NCI-H748 (cell line): ENCODE measurements around the gene MATN3.

Source experiments
- DNase-seq: peaks from one replicate; lab custom pipeline; 2025; ENCODE audit not compliant: unreplicated experiment; lab: John Stamatoyannopoulos, UW

Gene MATN3

DNA sequence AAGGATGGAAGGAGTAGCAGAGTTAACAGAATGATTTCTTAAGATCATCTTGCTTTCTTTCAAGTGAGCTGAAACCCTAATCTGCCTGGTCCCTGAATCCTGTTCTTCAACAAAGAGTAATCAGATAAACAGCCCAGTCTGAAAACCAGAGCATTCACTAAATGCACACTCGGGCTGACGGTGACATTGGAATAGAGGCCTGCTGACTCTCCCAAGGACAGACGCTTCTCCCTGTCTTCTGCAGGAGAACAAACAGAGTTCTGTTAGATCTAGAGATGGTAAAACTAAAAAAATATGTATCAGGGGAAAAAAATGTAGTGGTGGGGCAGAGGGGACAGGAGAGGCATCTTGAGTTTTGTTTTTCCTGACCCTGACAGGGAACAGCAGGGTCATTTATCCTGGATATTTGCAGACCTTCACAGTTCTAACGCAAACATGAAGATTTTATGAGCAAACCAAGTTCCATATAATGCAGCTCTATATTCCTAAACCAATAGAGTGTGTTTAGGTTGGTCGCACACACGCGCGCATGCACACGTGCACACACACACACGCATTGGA lies 7.3 kb downstream of the MATN3 start:
- no peak for DNase-seq

DNA sequence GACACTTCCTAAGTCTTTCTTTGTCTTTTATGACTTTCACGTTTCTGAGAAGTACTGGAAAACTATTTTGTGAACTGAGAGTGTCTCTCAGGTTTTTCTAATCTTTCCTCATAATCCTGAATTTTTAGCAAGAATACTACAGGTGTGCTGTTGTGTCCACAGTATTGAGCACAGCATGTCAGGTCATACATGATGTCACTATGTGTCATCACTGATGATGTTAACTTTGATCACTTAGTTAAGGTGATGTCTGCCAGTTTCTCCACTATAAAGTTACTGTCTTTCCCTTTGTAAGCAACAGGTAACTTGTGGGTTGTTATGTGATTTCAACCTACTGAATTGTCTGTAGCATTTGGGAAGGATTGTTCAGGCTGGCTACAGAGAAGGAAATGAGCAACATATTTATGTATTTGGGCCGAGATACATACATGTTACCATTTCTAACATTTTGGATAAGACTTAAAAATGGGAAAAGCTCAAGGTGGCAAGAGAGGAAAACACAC lies 11.1 kb downstream of the MATN3 start:
- DNase-seq, result no peak

DNA sequence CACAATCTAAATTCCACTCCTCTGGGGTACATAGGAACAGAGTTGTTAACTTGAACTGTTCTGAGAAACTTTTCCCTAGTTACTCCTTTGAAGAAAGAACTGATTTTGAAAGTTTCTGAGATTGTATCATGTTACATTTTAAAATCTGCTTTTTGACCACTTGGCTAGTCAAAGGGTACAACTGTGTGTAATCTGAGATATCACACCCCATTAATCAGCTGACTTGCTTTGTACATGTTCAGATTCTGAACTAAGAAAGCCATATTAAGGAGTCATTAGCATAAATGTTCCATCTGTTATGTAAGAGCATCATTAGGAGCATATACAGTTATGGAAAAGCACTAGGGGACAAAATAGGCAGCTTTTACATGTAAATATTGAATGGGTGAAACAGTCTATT lies 18.7 kb downstream of the MATN3 start:
- no peak for DNase-seq

DNA sequence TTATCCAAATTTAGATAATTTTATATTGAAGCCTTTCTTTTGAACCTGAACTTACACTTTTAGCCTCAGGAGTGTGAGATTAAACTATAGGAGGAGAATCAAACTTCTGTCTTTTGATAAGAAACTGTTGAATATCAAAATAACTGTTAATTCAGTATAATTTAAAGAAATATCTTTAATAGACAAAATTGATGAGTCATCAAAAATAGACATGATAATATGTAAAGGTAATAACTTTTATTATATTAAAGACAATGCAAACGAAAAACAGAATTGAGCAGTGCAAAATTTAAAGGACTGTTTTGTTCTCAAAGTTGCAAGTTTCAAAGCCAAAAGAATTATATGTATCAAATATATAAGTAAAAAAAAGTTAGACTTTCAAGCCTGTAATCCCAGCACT lies 20.6 kb downstream of the MATN3 start:
- no peak for DNase-seq

DNA sequence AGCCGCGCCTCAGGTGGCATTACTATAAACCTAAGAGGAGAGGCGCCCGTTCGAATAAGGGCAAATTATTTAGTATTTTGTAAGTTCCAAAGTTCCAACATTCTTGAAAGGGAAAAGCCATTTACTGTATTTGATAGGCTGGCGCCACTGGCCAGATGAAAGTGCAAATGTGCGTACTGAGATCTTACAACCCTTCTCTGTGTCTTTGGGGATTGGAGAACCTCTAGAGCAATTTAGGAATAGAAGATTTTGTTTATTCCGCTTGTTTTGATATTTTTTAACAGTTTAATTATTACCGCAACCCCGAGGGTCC lies 22.1 kb downstream of the MATN3 start:
- DNase-seq, result no peak

DNA sequence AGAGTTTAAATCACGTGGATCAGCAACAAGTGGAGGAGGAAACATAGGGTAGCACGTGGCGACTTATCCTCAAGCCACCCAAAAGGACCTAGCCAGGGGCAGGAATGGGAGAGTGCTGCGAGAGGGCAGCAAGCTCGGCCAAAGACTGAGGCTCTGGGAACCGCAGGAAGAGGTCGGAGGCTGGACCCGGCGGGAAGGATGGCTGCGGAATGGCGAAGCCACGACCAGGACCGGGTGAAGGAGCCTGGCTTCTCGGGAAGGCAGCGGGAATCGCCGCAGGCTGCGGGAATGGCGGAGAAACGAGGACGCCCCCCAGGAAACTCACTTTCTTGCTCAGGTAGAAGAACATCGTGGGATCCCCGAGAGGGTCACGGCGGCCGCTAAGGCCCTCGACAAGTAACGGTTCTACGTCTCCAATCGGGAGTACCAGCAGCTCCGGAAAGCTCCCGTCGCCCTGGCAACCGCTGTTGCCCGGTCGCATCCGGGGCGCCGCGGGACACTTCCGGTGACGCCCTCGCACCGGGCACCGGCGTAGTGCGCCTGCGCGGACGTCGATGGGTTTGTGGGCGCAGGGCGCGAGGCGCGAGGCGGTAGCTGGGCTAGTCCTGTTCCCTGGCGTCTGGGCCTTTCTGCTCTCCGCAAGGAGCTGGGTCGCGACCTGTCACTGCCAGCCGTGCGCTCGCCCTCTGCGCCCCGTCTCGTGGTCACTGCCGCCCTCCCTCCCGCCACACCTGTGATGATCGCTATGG lies 22.6 kb downstream of the MATN3 start, which contains the start of gene WDR35:
TSS of gene WDR35 (minus strand) at position 439 of the 749 bp plus-strand sequence. CDS start at position 349, 90 bp downstream.
- peak; percentile 94 for DNase-seq

DNA sequence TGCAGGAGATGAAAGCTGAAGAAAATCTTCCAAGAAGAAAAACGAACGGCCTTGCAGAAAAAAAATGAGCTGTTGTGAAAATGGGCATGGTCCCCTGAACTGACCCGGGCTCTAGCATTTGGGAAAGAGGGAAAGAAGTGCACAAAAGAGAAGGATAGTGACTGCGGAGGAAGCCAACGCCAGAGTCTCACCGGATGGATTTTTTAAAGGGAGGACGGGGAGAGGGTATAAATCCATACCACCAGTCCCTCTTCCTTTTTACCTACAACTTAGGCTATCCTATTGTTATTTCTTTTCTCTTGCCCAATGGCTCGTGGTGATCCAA lies 23.2 kb downstream of the MATN3 start:
- no peak for DNase-seq

DNA sequence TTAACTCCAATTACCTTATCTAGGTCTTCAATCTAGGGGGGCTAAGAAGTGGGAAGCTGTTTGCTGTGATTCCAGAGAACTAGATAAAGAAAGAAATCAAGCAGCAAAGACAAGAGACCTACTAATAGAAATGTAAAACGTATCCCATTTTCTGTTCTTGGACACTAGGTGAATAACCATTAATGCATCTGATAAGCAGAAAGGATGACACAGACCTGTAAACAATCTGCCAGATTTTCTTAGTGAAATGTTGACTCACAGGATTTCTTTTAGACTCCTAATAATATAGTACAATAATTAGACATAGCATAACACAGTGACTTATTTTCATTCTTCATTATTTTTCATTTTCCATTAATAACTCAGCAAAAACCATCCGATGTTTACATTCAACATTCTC lies 23.9 kb downstream of the MATN3 start:
- no peak for DNase-seq

DNA sequence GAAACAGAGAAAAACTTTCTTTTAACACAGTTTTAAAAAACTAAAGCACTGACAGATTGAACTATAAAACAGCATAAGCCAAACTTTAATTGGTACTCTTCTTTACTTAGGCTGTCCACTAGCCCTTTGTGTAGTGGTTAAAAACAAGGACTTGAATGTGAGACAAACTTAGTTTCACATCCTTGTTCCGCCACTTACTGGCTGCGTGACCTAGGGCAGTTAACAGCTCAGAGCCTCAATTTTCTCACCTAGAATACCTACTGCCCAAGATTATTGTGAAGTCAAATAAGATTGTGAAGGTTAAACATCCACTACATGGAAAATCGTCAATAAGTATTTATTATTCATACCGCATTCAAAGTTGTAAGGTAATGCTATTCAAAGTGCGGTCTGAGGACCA lies 24.5 kb downstream of the MATN3 start:
- DNase-seq, result no peak

DNA sequence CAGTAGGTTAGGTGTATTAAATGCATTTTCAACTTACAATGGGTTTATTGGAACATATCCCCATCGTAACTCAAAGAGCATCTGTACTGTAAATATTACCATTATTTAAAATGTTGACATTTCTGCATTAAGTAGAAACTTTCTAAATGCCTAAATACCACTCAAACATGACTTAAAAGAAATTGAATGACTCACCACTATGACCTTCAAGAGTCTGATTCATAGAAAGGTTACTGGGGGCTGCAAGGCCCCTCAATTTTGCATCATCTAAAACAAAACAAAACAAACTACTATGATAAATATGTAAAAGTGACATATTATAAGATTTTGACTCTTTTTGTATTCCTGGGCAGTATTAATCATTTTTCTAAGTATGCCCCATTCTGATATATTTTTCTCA lies 30.2 kb downstream of the MATN3 start:
- no peak for DNase-seq

DNA sequence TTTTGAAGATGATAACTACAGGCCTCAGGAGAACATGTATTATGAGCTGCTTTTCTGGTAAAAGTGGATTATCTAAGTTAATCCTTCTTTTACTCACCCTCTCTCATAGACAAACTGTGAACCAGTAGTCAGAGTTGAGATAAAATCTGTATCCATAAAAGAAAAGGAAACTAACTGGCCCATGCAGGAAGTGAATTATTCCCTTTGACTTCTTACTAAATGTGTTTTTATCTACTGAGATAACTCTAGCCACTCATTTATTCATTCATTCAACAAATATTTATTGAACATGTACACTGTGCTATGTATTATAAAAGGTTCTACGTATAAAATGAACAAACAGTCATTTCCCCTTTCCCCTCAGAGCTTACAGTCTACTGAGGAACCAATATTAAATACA lies 32.5 kb downstream of the MATN3 start:
- no peak for DNase-seq

DNA sequence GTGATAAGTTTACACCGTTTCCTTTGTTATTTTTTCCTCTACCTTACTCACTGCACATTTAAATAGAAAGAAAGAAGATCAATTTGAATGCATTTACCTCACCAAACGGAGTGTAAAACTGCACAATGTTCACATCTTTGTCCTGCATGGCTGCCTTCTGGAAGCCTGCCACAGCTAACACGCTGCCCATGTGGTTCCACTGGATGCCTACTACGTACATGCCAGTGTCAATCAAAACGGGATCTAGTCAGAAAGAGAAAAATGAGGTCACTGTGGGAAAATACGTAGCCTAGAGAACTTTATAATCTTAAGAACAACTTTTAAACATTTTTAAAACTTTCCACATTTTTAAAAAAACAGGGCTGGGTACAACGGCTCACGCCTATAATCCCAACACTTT lies 39.0 kb downstream of the MATN3 start:
- no peak for DNase-seq

DNA sequence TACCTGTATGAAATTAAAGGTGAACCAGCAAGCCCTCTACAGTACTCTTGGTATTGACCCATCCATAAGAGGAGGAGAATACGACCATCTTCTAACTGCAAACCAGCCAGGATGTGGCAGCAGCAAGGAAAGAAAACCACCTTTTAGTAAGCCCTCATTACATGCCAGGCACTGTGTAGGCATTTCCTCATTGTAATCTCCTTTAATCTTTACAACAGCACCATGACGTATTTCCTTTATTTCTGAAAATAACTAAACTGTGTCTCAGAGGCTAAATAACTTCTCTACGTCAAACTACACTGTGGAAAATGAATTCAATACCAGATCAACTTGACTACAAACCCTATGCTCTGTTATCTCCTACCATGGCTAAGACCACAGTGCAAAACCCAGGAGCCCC lies 40.8 kb downstream of the MATN3 start:
- DNase-seq, result no peak

DNA sequence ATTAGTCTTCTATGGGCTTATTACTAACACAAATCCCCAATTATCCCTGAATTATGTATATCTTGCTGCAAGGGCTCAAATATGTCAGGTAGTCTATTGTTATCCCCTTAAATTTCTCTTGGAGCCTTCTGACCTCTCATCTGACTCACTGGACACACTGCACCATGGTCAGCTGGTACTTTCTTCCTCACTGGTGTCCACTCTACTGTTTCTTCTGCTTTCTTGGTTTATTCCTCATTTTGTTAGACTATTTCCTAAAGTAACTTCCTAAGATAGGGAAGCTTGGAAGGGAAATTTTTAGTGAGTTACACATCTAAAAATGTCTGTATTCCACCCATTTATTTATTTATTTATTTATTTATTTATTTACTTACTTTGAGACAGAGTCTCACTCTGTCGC lies 49.1 kb downstream of the MATN3 start:
- no peak for DNase-seq

DNA sequence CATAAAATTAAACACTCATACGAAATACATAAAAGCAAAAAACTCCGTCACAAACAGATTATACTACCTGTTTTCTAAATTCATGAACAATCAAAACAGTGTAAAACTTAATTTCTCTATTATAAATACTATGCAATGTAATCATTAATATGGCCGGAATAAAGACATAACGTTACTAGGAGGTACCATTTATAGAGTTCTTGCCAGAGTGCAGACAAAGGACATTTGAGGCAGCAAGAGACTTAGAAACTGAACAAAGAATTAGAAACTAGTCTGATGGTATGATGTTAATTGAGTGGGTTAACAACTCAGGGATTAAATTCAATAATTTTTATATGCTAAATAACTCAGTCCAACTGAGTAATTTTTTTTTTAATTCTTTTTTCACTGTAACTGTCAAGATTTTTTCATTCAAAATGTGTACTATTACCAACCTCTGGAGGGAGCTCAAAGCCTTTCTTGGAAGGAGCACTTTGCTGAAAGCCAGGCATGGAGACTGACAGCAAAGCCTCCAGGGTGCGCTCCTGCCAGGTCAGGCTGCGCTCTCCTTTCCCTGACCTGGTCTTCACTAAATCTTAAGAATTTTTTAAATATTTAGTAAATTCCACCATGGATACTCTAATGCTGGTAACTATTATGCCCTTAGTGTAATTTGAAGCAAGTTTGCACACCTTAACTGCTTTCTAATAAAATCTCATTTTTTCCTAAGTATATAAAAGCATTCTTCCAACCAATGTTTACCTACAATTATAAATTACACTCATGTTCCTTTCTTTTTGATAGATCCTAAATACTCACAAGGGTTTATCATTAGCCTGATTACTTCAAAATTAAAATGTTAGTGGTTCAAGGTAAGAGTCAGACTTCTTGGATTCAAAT lies 56.7 kb downstream of the MATN3 start:
- DNase-seq, result peak; percentile 68

DNA sequence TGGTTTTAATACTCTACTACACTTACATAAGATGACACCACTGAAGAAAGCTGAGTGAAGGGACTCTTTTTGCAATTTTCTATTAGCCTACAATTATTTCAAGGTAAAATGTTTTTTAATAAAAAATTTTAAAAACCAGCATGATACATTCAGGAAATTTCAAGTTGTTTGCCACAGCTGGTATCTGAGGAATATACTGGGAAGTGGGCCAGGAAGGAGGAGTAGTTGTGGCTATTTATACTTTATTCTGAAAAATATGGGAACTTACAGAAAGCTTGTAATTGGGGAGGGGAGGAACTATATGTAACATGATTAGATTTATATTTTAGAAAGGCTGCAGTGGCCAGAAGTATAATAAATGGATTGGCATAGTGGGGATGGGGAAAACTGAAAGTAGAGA lies 63.4 kb downstream of the MATN3 start:
- DNase-seq, result no peak

DNA sequence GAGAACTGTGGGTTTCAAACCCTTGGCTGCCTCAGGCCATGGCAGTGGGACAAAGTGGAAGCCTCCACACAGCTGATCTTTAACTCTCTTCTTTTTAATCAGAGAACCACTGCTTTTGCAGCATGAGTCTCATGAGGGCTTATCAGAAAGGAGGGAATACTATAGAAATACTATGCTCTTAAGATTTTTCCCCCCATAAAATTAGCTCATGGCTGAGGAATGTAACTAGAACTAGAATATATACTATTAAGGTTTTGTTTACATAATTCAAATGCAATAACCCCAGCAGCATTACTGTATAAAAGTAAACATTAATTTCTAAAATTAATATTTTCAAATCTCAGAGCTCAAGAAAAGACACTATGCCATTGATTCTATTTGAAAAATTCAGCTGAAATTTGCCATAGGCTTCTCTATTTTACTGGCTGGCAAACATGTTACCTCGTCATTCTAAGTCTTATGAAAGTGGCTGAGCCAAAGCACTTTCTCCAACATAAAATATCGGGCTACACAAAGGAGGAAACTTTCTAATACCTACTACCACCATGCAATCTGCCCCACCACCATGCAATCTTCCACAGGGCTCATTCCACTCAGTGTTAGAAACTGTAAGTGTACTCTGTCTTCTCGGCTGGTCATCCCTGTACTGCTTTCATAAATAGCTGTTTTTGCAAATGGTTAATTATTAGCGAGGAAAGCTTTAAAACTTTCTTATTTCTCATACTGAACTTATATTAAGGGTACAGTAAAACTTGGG lies 65.1 kb downstream of the MATN3 start:
- DNase-seq, result no peak

DNA sequence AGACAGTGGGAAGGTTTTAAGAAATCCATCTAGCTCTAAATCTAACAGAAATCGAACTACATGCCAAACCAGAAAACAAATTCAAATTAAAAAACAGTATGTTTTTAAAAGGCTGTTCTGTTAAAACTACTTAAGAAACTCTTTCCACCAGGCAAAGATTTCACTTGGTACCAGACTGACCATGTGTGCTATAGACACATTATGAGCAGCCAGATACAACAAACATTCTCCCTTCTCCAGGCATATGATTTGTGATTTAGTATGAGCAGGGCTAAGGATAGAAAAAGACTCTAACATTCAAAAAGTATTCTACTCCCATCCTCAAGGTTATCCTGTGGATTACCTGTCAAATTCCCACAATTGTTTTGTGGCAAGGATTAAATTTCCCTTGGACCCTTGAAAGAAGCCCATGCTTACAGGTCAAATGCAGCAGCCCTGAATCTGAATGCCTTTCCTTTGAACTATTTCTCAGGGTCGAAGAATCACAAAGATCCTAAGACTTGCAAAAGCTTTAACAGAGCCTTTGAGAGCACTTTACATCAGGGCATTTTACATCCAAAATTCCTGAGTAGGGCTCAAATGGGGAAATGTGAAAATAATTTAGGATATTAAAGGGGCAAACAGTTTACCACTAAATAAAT lies 68.1 kb downstream of the MATN3 start:
- DNase-seq, result no peak

DNA sequence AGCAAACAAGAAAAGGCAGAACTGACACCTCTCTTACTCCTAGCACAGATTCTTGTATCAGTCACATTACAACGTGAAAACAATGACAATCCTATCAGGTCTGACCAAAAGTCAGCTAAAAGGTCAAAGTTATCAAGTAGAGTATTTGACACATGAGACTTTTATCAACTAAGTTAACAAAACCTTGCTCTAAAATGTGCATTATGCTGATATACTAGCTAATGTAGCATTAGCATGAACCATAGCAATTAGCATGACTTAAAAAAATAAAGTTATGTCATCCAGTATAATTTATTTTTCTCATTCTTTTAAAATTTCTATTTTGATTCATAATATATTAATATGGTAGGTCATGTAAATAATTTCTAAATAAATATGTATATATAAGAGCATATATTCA lies 69.3 kb downstream of the MATN3 start:
- DNase-seq, result no peak

DNA sequence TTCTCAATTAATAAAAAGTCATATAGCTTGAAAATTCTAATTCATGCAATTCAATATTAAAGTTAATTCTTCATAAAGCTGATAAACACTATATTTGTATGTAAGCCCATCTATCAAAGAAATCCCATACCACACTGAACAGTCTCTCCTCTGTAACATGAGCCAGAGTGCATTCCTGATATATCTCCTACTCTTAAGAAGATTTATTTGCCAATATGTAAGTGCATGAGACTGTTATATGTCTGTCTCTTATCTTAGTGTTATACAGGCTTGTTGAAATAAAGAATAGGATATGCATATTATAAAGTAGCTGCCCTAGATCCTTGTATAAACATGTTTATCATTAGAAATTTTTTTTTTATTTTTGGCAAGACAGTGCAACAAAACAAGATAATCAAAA lies 70.3 kb downstream of the MATN3 start:
- no peak for DNase-seq
